AG09309 (cell line): Measurements from ENCODE around the gene PCDH9.

Experiments used
- DNase-seq: peaks from one replicate; pipeline ENCODE4 v3.0.0-alpha.2; 2010; ENCODE audit warnings: low read depth
- H3K4me3 ChIP-seq: 2 replicates; pipeline ENCODE4 v1.5.1; 2011; ENCODE audit warnings: mild to moderate bottlenecking, low read depth, low read length, moderate library complexity; ENCODE audit not compliant: control insufficient read depth
- TF ChIP-seq, protein P1 (sequence below): IDR thresholded peaks from 2 replicates; pipeline ENCODE4 v1.5.1; 2011; ENCODE audit warnings: mild to moderate bottlenecking, low read depth, low read length, inconsistent platforms; ENCODE audit not compliant: insufficient read depth, control insufficient read depth; ENCODE audit errors: missing control alignments

The PCDH9 gene

DNA sequence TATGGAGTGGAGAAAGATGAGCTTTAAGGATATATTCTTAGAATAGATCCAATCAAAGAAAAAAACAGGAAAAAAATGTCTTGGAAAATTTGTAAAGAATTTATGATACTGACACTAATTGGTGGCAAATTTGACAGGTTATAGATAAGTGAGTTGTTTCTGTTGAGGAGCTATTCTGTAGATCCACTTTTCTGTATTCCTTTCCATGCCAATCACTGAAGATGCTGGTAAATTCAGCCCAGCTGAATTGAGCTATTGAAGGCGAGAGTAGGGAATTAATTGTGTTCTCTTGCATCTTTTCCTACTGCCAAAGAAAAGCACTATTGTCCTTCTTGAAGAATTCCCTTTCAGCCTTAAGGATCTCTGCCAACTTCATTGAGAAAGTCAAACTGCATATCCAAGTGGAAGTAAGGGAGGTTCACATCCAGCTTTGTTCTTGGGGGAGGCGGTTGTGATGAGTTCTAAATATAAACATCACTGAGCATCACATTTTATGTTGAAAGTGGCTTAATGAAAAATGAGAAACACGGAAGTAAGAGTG, 113.1 kb downstream of the PCDH9 start:
- no peak overlapping the region for H3K4me3 ChIP-seq
- TF ChIP-seq, protein P1, sequence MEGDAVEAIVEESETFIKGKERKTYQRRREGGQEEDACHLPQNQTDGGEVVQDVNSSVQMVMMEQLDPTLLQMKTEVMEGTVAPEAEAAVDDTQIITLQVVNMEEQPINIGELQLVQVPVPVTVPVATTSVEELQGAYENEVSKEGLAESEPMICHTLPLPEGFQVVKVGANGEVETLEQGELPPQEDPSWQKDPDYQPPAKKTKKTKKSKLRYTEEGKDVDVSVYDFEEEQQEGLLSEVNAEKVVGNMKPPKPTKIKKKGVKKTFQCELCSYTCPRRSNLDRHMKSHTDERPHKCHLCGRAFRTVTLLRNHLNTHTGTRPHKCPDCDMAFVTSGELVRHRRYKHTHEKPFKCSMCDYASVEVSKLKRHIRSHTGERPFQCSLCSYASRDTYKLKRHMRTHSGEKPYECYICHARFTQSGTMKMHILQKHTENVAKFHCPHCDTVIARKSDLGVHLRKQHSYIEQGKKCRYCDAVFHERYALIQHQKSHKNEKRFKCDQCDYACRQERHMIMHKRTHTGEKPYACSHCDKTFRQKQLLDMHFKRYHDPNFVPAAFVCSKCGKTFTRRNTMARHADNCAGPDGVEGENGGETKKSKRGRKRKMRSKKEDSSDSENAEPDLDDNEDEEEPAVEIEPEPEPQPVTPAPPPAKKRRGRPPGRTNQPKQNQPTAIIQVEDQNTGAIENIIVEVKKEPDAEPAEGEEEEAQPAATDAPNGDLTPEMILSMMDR: no peak
- no peak for DNase-seq

GRCh38 chr13:67107979-67108378, 122.2 kb downstream of the PCDH9 start:
- no peak overlapping the region for H3K4me3 ChIP-seq
- no peak for DNase-seq
- TF ChIP-seq, protein P1: no peak

DNA sequence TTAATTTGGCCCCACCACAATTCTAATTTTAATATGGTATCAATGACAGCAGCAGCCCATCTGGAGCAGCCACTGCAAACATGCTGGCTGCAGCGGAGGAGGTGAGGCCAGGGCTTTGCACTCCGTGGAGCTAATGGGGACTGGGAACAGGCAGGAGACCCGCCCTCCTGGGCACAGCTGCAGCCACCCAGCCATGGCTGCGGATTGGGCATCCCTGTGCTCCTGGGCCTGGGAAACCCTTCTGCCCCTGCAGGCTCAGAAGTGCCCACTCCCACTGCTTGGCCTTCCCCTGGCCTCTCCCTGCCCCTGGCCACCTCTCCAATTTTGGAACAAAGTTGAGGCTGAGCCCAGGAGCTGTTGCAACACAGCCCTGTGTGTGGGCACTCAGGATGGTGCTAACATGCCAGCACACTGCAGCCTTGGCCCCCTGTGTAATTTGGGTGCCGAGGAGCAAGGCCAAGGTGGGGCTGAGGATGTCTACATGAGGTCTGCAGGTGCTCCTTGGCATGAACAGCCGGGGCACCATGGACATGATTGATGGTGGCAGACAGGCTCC, 123.6 kb downstream of the PCDH9 start:
- no peak for DNase-seq
- TF ChIP-seq, protein P1: no peak
- H3K4me3 ChIP-seq: no peak overlapping the region

DNA sequence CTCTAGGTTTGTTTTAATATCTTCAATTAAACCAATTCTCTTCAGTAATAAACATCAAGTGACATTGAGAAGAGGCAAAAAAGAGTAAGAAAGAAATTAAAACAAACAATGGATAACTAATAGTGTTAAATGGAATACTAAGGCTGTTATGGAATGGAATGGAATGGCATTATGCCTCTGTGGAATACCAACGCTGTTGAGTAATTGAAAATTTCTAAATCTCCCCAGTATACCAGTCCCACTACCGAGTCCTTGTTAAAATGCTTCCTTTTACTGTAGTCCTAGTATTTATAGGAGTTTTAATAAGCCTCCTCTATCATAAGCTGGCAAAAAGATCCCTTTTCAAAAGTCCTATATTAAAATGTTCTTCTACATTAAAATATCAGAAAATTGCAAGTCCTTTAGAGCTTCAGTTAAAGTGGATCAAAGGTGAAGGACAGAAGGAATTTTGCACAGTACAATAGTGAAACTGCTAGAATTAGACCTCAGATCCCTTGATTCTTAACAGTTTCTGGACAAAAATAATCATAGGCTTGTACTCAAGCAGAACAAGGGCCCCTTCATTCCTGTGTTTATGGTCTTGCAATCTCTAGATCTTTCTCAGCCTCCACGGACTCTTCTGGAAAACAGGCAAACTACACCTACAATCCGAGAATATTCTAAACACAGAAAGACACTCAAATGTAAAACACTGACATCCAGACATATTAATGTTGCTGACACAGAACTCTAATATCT, 128.2 kb downstream of the PCDH9 start:
- H3K4me3 ChIP-seq: no peak overlapping the region
- TF ChIP-seq, protein P1: no peak
- DNase-seq: no peak

- no peak overlapping the region for H3K4me3 ChIP-seq
- DNase-seq: no peak
- TF ChIP-seq, protein P1: no peak
Observed at GRCh38 chr13:67100730-67101129, 129.4 kb downstream of the PCDH9 start.

- H3K4me3 ChIP-seq: no peak overlapping the region
- no peak for DNase-seq
- TF ChIP-seq, protein P1: no peak
Observed at GRCh38 chr13:67099494-67099893, 130.6 kb downstream of the PCDH9 start.
